OCI-LY3 (cell line): Measurements from ENCODE around the gene PARS2.

Experiments used
- EZH2phosphoT487 ChIP-seq: fragments of 200-600 bp; shearing (Covaris generic); IDR thresholded peaks from 2 replicates; pipeline ENCODE4 v1.6.1; 2018; ENCODE audit warnings: antibody characterized with exemption, mixed run types, low read depth
- TF ChIP-seq, protein P1 (sequence below): fragments of 200-600, 300-600 bp; sonication (generic); IDR thresholded peaks from 2 replicates; pipeline ENCODE4 v1.5.1; 2014; ENCODE audit warnings: antibody characterized with exemption, low read length, low read depth

DNA sequence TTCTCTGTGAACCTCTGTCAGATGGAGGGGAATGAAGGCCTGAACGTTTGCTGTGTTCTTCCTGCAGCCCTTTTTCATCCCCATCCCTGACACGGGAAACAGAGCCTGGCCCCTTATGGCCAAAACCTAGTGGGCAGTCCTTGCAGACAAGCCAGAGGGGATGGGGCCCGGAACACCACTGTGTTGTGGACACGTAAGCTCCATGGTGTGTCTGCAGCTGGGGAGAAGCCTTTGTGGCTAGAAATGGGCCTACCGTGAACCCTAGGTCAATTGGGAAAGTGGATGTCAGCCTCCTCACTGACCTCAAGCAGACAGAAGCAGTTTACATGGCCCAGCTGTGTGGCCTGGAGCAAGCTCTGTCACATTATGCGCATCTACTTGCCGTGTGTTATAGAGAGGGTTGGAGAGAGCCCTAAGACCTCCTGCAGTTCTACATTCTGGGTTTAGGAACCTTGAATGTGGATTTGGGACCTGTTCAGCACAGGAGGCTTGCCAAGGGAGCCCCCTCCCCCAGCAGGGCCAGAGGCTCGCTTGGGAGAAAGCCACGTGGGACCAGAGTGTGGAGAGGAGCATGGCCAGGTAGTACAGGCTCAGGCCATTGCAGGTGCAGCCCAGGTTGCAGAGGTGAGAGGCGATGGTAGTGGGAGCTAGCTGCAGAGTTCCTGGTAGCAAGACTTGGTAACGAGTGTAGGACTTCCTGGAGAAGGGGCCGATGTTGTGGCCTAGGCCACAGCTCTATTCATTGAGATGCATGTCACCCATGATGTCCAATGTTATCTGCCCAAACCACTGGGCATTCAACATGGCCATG is 20.7 kb downstream of the PARS2 start:
- no peak for TF ChIP-seq EZH2phosphoT487
- TF ChIP-seq, protein P1, sequence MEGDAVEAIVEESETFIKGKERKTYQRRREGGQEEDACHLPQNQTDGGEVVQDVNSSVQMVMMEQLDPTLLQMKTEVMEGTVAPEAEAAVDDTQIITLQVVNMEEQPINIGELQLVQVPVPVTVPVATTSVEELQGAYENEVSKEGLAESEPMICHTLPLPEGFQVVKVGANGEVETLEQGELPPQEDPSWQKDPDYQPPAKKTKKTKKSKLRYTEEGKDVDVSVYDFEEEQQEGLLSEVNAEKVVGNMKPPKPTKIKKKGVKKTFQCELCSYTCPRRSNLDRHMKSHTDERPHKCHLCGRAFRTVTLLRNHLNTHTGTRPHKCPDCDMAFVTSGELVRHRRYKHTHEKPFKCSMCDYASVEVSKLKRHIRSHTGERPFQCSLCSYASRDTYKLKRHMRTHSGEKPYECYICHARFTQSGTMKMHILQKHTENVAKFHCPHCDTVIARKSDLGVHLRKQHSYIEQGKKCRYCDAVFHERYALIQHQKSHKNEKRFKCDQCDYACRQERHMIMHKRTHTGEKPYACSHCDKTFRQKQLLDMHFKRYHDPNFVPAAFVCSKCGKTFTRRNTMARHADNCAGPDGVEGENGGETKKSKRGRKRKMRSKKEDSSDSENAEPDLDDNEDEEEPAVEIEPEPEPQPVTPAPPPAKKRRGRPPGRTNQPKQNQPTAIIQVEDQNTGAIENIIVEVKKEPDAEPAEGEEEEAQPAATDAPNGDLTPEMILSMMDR: no peak
